CD8-positive, alpha-beta memory T cell (primary cell): Measurements from ENCODE around the gene TBC1D16. TPM values are rescaled to one million over a fixed set of nuclear protein-coding genes. Genes with fewer than 3 reads are reported as not detected.

Experiments
- CTCF ChIA-PET: fragments of 350-600 bp; sonication (Branson Sonifier 250); formaldehyde crosslinking; loops from one replicate; lab custom pipeline; 2021; ENCODE audit warnings: antibody characterized with exemption; lab: Charles Lee
- POLR2A ChIA-PET: fragments of 350-600 bp; sonication (Branson Sonifier 250); formaldehyde crosslinking; loops from one replicate; lab custom pipeline; 2021; ENCODE audit warnings: antibody characterized with exemption; lab: Charles Lee
- DNase-seq, 5 donors: peaks; one replicate each; pipeline versions ENCODE4 v3.0.0 to v3.0.0-alpha.2; 2020 to 2022; ENCODE audit warnings: mixed read lengths in 1 of 5
- H3K27ac ChIP-seq: one replicate; pipeline ENCODE4 v1.7.0; 2013; ENCODE audit warnings: low read depth, mild to moderate bottlenecking, low read length, moderate library complexity
- H3K27me3 ChIP-seq: 2 replicates; pipeline ENCODE4 v1.7.0; 2013; ENCODE audit warnings: low read length, mild to moderate bottlenecking; ENCODE audit not compliant: insufficient read depth, poor library complexity, severe bottlenecking
- H3K36me3 ChIP-seq: 2 replicates; pipeline ENCODE4 v1.7.0; 2013; ENCODE audit warnings: mild to moderate bottlenecking, low read length, moderate library complexity; ENCODE audit not compliant: insufficient read depth
- H3K4me1 ChIP-seq: 2 replicates; pipeline ENCODE4 v1.7.0; 2013; ENCODE audit warnings: mild to moderate bottlenecking, low read length, moderate library complexity; ENCODE audit not compliant: insufficient read depth
- H3K4me3 ChIP-seq: 2 replicates; pipeline ENCODE4 v1.7.0; 2013; ENCODE audit warnings: mild to moderate bottlenecking, low read length
- H3K9me3 ChIP-seq: 2 replicates; pipeline ENCODE4 v1.7.0; 2013; ENCODE audit warnings: mild to moderate bottlenecking, low read length
- H3K27ac Mint-ChIP-seq, 8 donors: one replicate each; pipeline ENCODE4 v1.8.0; 2020 to 2021; ENCODE audit warnings: mixed read lengths in 8 of 8, mild to moderate bottlenecking in 6 of 8, inconsistent platforms in 3 of 8, moderate library complexity in 3 of 8
- H3K27me3 Mint-ChIP-seq, 2 donors: one replicate each; pipeline ENCODE4 v1.8.0; 2020 to 2021; ENCODE audit warnings: mixed read lengths in 2 of 2, mild to moderate bottlenecking in 1 of 2, moderate library complexity in 1 of 2
- H3K36me3 Mint-ChIP-seq, 3 donors: one replicate each; pipeline ENCODE4 v1.8.0; 2020 to 2021; ENCODE audit warnings: mixed read lengths in 3 of 3, inconsistent platforms in 1 of 3, mild to moderate bottlenecking in 1 of 3
- H3K4me1 Mint-ChIP-seq, 3 donors: one replicate each; pipeline ENCODE4 v1.8.0; 2020 to 2021; ENCODE audit warnings: mixed read lengths in 3 of 3, inconsistent platforms in 1 of 3, mild to moderate bottlenecking in 1 of 3
- H3K4me3 Mint-ChIP-seq, 7 donors: one replicate each; pipeline ENCODE4 v1.8.0; 2020 to 2021; ENCODE audit warnings: mixed read lengths in 7 of 7, mild to moderate bottlenecking in 6 of 7, moderate library complexity in 4 of 7, inconsistent platforms in 2 of 7
- H3K9me3 Mint-ChIP-seq, 5 donors: one replicate each; pipeline ENCODE4 v1.8.0; 2020 to 2022; ENCODE audit warnings: mixed read lengths in 5 of 5, mild to moderate bottlenecking in 3 of 5, moderate library complexity in 2 of 5, inconsistent platforms in 1 of 5
- polyA plus RNA-seq: library from polyadenylated mRNA; unstranded; fragments of 300-500 nt; fragmentation: Illumina TruSeq; gene quantifications from one replicate; pipeline ENCODE4 v1.2.3, GENCODE V29; 2021
- total RNA-seq, 2 experiments: library from RNA; stranded (reverse); gene quantifications; one replicate each; pipeline ENCODE4 v1.2.3, GENCODE V29; 2021

TBC1D16 gene
- total and polyA plus RNA-seq, 3 experiments from 2014 or later = 0.33 to 4.3 (median 3.5) TPM

- Mint-ChIP-seq H3K4me3 (peak overlapping the region; percentile 84 to 91 (median 88)), H3K9me3 (no peaks in the 10 kb centered on the region), H3K27me3 (peaks cover 10 to 20% of the 10 kb centered on the region in 2 donors), H3K36me3 (peaks cover 0 to 4% (median 0%) of the 10 kb centered on the region in 3 donors), H3K27ac (peak overlapping the region; percentile 82 to 96 (median 92)), H3K4me1 (peaks cover 11 to 14% (median 11%) of the 10 kb centered on the region in 3 donors)
- no peaks in the 10 kb centered on the region for H3K36me3 ChIP-seq
- H3K27ac ChIP-seq = no peak overlapping the region
- peaks cover 5% of the 10 kb centered on the region for H3K27me3 ChIP-seq
- peaks cover 15% of the 10 kb centered on the region for H3K4me1 ChIP-seq
- H3K9me3 ChIP-seq = no peaks in the 10 kb centered on the region
- no peak overlapping the region for H3K4me3 ChIP-seq
- ChIA-PET POLR2A (interaction anchor here (0.7 kb wide), 1 partner anchor 165 kb away, joined by 6 read pairs; no protein-coding TSS in a partner anchor), CTCF (interaction anchor here (1.1 to 1.4 kb wide), 2 partner anchors 11 to 27 kb away, joined by 3 read pairs; no protein-coding TSS in a partner anchor)
- peak; percentile 39 to 79 (median 55) for DNase-seq
Observed at GRCh38 chr17:80034791-80035686, 633 bp downstream of the TBC1D16 start.

DNA sequence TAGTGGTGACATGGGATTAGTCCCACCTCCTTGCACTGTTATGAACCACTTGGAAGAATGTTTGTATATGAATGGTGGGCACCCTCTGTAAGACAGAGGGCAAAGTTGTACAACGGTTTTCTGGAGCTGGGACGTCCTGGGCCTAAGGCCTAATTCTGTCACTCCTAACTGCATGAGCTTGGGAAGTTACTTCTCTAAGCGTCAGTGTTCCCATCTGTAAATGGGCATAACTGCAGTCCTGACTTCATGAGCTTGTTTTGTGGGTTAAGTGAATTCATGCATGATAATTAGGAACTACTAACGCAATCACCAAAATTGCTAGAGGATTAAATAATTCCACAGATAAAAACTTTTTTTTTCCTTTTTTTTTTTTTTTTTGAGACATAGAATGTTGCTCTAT lies 1.8 kb downstream of the TBC1D16 start:
- Mint-ChIP-seq H3K27me3 (peaks cover 10 to 20% of the 10 kb centered on the region in 2 donors), H3K4me3 (peak overlapping the region in 4 of 7 donors; percentile 29 to 90 (median 64)), H3K4me1 (peaks cover 11 to 14% (median 11%) of the 10 kb centered on the region in 3 donors), H3K27ac (peak overlapping the region in 2 of 8 donors; percentile 94 to 95), H3K9me3 (no peaks in the 10 kb centered on the region), H3K36me3 (peaks cover 0 to 4% (median 0%) of the 10 kb centered on the region in 3 donors)
- ChIA-PET POLR2A (interaction anchor here (0.7 kb wide), 1 partner anchor 11 kb away, joined by 3 read pairs; no protein-coding TSS in a partner anchor), CTCF (interaction anchor here (1.4 kb wide), 1 partner anchor 12 kb away, joined by 3 read pairs; no protein-coding TSS in a partner anchor)
- H3K9me3 ChIP-seq = no peaks in the 10 kb centered on the region
- no peaks in the 10 kb centered on the region for H3K36me3 ChIP-seq
- peaks cover 5% of the 10 kb centered on the region for H3K27me3 ChIP-seq
- no peak overlapping the region for H3K27ac ChIP-seq
- peaks cover 15% of the 10 kb centered on the region for H3K4me1 ChIP-seq
- H3K4me3 ChIP-seq = no peak overlapping the region
- no peak for DNase-seq

GRCh38 chr17:80032614-80033171 lies 3.0 kb downstream of the TBC1D16 start:
- Mint-ChIP-seq H3K4me1 (peaks cover 11 to 14% (median 11%) of the 10 kb centered on the region in 3 donors), H3K9me3 (no peaks in the 10 kb centered on the region), H3K27ac (peak overlapping the region in 1 of 8 donors; percentile 55), H3K27me3 (peaks cover 7 to 21% of the 10 kb centered on the region in 2 donors), H3K4me3 (peak overlapping the region in 1 of 7 donors; percentile 90), H3K36me3 (peaks cover 0 to 4% (median 0%) of the 10 kb centered on the region in 3 donors)
- no peak overlapping the region for H3K27ac ChIP-seq
- H3K27me3 ChIP-seq = peaks cover 5% of the 10 kb centered on the region
- ChIA-PET POLR2A (interaction anchor here (0.6 kb wide), 1 partner anchor 290 kb away, joined by 3 read pairs; no protein-coding TSS in a partner anchor), CTCF (interaction anchor here (0.6 kb wide), 1 partner anchor 143 kb away, joined by 4 read pairs; no protein-coding TSS in a partner anchor)
- no peak overlapping the region for H3K4me3 ChIP-seq
- H3K9me3 ChIP-seq = no peaks in the 10 kb centered on the region
- H3K4me1 ChIP-seq = peaks cover 15% of the 10 kb centered on the region
- no peak for DNase-seq
- no peaks in the 10 kb centered on the region for H3K36me3 ChIP-seq

- Mint-ChIP-seq H3K4me3 (peak overlapping the region in 1 of 7 donors; percentile 64), H3K36me3 (peaks cover 0 to 4% (median 0%) of the 10 kb centered on the region in 3 donors), H3K9me3 (no peaks in the 10 kb centered on the region), H3K27ac (peak overlapping the region in 1 of 8 donors; percentile 55), H3K27me3 (peaks cover 7 to 21% of the 10 kb centered on the region in 2 donors), H3K4me1 (peaks cover 8 to 11% (median 10%) of the 10 kb centered on the region in 3 donors)
- Histone ChIP-seq H3K27me3 (peaks cover 5% of the 10 kb centered on the region), H3K36me3 (no peaks in the 10 kb centered on the region), H3K4me3 (no peak overlapping the region), H3K9me3 (no peaks in the 10 kb centered on the region), H3K4me1 (peaks cover 10% of the 10 kb centered on the region), H3K27ac (no peak overlapping the region)
- POLR2A ChIA-PET = no interaction called here
- no peak for DNase-seq
- CTCF ChIA-PET = interaction anchor here (4.3 kb wide), 1 partner anchor 23 kb away, joined by 15 read pairs; no protein-coding TSS in a partner anchor
Observed at GRCh38 chr17:80031691-80032430, 3.8 kb downstream of the TBC1D16 start.

DNA sequence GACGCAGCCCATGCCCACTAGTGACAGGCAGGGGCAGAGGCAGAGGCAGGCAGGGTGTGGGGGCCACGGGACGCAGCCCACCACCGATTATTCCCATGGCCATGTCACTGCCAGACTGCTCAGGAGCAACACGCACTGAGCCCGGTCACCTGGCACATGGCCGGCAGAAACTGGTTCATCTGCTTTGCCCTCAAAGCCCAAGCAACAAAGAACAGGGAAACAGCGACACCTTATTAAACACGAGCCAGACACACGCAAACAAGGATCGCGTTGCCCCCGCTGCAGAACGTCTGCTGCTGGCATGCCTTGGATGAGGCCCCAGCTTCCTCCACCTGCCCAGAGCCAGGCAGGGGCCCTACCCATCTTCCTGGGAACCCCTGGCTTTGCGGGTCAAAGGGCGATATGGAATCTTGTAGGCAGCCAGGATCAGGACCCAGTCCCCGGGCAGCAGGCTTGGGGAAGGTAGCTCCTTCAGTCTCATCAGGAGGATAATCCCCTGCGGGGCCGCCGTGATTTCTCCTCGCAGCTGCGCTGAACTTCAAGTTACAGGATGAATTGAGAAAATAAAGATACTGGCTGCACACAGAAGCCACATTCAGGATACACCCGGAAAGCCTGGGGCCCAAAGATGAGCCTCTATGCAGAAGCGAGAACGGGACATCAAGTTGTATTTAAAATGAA lies 4.8 kb downstream of the TBC1D16 start:
- Histone ChIP-seq H3K4me3 (no peak overlapping the region), H3K27ac (no peak overlapping the region), H3K27me3 (peaks cover 5% of the 10 kb centered on the region), H3K4me1 (peaks cover 7% of the 10 kb centered on the region), H3K9me3 (no peaks in the 10 kb centered on the region), H3K36me3 (no peaks in the 10 kb centered on the region)
- Mint-ChIP-seq H3K4me3 (peak overlapping the region in 1 of 7 donors; percentile 10), H3K9me3 (no peaks in the 10 kb centered on the region), H3K27me3 (peaks cover 7 to 19% of the 10 kb centered on the region in 2 donors), H3K36me3 (peaks cover 0 to 2% (median 0%) of the 10 kb centered on the region in 3 donors), H3K4me1 (peaks cover 8 to 11% (median 10%) of the 10 kb centered on the region in 3 donors), H3K27ac (no peak overlapping the region)
- no peak for DNase-seq
- POLR2A ChIA-PET = no interaction called here
- CTCF ChIA-PET = interaction anchor here (4.3 kb wide), 1 partner anchor 22 kb away, joined by 15 read pairs; no protein-coding TSS in a partner anchor

DNA sequence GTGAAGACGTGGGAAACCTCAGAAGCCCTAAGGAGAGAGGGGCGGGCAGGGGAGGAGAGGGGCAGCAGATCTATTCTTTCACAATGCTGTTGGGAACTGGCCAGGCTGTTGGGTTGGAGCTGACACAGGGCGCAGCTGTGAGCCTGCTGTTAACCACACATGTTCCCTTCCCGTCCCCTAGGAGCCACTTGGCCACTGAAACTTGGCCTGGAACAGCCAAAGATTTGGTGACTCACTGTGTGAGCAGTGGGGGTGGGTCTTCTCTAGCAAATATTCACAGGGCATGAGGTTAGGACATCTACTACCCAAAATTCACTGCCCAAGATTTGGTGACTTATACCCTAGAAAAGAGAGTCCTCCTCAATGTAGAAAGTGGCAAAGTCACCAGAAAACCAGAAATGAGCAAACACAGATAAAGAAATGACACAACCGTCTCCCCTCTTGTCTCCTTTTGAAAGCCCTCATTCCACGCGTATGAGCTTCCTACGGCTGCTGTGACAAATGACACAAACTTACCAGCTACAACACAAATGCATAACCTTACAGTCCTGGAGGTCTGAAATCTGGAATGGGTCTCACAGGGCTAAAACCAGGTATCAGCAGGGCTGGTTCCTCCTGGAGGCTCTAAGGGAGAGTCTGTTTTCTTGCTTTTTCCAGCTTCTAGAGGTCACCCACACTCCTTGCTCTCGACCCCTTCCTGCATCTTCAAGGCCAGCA lies 6.3 kb downstream of the TBC1D16 start:
- peaks cover 2 to 12% of the 10 kb centered on the region in 2 donors for H3K27me3 Mint-ChIP-seq
- Histone ChIP-seq H3K9me3 (no peaks in the 10 kb centered on the region), H3K36me3 (no peaks in the 10 kb centered on the region), H3K27ac (no peak overlapping the region), H3K27me3 (peaks cover 5% of the 10 kb centered on the region), H3K4me1 (no peaks in the 10 kb centered on the region), H3K4me3 (no peak overlapping the region)
- peak overlapping the region in 1 of 7 donors; percentile 8 for H3K4me3 Mint-ChIP-seq
- ChIA-PET CTCF (interaction anchor here (4.3 kb wide), 1 partner anchor 21 kb away, joined by 15 read pairs; no protein-coding TSS in a partner anchor), POLR2A (no interaction called here)
- H3K4me1 Mint-ChIP-seq = peaks cover 0 to 2% (median under 1%) of the 10 kb centered on the region in 3 donors
- H3K27ac Mint-ChIP-seq = no peak overlapping the region
- DNase-seq = no peak
- no peaks in the 10 kb centered on the region for H3K9me3 Mint-ChIP-seq
- no peaks in the 10 kb centered on the region for H3K36me3 Mint-ChIP-seq
